WTC11 (cell line): ENCODE data around the gene FBXL4. TPM values are rescaled to one million over a fixed set of nuclear protein-coding genes. Genes with fewer than 3 reads are reported as not detected.

Experiments used
- ATAC-seq: fragments of 200-7000 bp; cut with Tn5 transposase; 2 replicates; pipeline ENCODE4 v1.10.0; 2021; ENCODE audit warnings: mild to moderate bottlenecking, moderate library complexity
- CTCF ChIA-PET: fragments of 300-600 bp; sonication (Branson Sonifier 250); formaldehyde crosslinking; loops from one replicate; lab custom pipeline; 2021; ENCODE audit warnings: antibody characterized with exemption; lab: Charles Lee
- POLR2A ChIA-PET: fragments of 350-600 bp; sonication (Branson Sonifier 250); formaldehyde crosslinking; loops from one replicate; lab custom pipeline; 2021; ENCODE audit warnings: antibody characterized with exemption; lab: Charles Lee
- DNase-seq: peaks from one replicate; pipeline ENCODE4 v3.0.0; 2021; ENCODE audit warnings: low spot score
- H3K27ac Mint-ChIP-seq: 2 replicates; pipeline ENCODE4 v1.8.0; 2021; ENCODE audit warnings: mixed read lengths
- H3K27me3 Mint-ChIP-seq: 2 replicates; pipeline ENCODE4 v1.8.0; 2021; ENCODE audit warnings: low read depth, mild to moderate bottlenecking, moderate library complexity, mixed read lengths
- H3K36me3 Mint-ChIP-seq: 2 replicates; pipeline ENCODE4 v1.8.0; 2021; ENCODE audit warnings: mixed read lengths
- H3K4me1 Mint-ChIP-seq: 2 replicates; pipeline ENCODE4 v1.8.0; 2022; ENCODE audit warnings: mixed read lengths
- H3K4me3 Mint-ChIP-seq: 2 replicates; pipeline ENCODE4 v1.8.0; 2021; ENCODE audit warnings: mild to moderate bottlenecking, moderate library complexity, mixed read lengths
- H3K9me3 Mint-ChIP-seq: 2 replicates; pipeline ENCODE4 v1.8.0; 2021; ENCODE audit warnings: mixed read lengths
- E2F4 ChIP-seq: sonication (generic); formaldehyde crosslinking; IDR thresholded peaks from 2 replicates; pipeline ENCODE4 v1.8.1; 2022; ENCODE audit warnings: low read depth, mild to moderate bottlenecking, moderate library complexity, missing genetic modification reagents, borderline replicate concordance
- ERG ChIP-seq: fragments of 250-450 bp; sonication (Bioruptor Pico); IDR thresholded peaks from 2 replicates; pipeline ENCODE4 v1.8.0; 2021; ENCODE audit warnings: mild to moderate bottlenecking
- HMGXB4 ChIP-seq: sonication (generic); formaldehyde crosslinking; IDR thresholded peaks from 2 replicates; pipeline ENCODE4 v1.8.1; 2023; ENCODE audit warnings: mild to moderate bottlenecking, moderate library complexity, missing genetic modification reagents
- MYBL2 ChIP-seq: sonication (generic); formaldehyde crosslinking; IDR thresholded peaks from 2 replicates; pipeline ENCODE4 v1.8.1; 2023; ENCODE audit warnings: mild to moderate bottlenecking, moderate library complexity, missing genetic modification reagents
- PRDM15 ChIP-seq: sonication (generic); formaldehyde crosslinking; IDR thresholded peaks from 2 replicates; pipeline ENCODE4 v1.8.0; 2022; ENCODE audit warnings: missing genetic modification reagents
- PRRX2 ChIP-seq: fragments of 250-450 bp; sonication (Bioruptor Pico); IDR thresholded peaks from 2 replicates; pipeline ENCODE4 v1.8.0; 2021; ENCODE audit warnings: mild to moderate bottlenecking
- RELA ChIP-seq: sonication (generic); formaldehyde crosslinking; IDR thresholded peaks from 2 replicates; pipeline ENCODE4 v1.8.1; 2022; ENCODE audit warnings: missing genetic modification reagents, mild to moderate bottlenecking, borderline replicate concordance
- RORB ChIP-seq: fragments of 250-450 bp; sonication (Bioruptor Pico); IDR thresholded peaks from 2 replicates; pipeline ENCODE4 v1.9.0; 2021; ENCODE audit warnings: mild to moderate bottlenecking
- SOX15 ChIP-seq: fragments of 250-450 bp; sonication (Bioruptor Pico); IDR thresholded peaks from 2 replicates; pipeline ENCODE4 v1.9.0; 2021; ENCODE audit warnings: mild to moderate bottlenecking
- TCF7 ChIP-seq: sonication (generic); formaldehyde crosslinking; IDR thresholded peaks from 2 replicates; pipeline ENCODE4 v1.8.0; 2022; ENCODE audit warnings: mild to moderate bottlenecking, low read depth, missing genetic modification reagents, moderate library complexity
- TEAD4 ChIP-seq: sonication (generic); formaldehyde crosslinking; IDR thresholded peaks from 2 replicates; pipeline ENCODE4 v1.8.0; 2022; ENCODE audit warnings: mild to moderate bottlenecking, missing genetic modification reagents
- ZNF263 ChIP-seq: sonication (generic); formaldehyde crosslinking; IDR thresholded peaks from 2 replicates; pipeline ENCODE4 v1.8.1; 2022; ENCODE audit warnings: low read depth, mild to moderate bottlenecking, moderate library complexity, missing genetic modification reagents
- ZNF396 ChIP-seq: fragments of 250-450 bp; sonication (Bioruptor Pico); IDR thresholded peaks from 2 replicates; pipeline ENCODE4 v1.8.0; 2021; ENCODE audit warnings: mild to moderate bottlenecking, moderate library complexity, borderline replicate concordance
- ZNF512 ChIP-seq: sonication (generic); formaldehyde crosslinking; IDR thresholded peaks from 2 replicates; pipeline ENCODE4 v1.8.1; 2022; ENCODE audit warnings: missing genetic modification reagents, borderline replicate concordance
- ZNF532 ChIP-seq: fragments of 250-450 bp; sonication (Bioruptor Pico); IDR thresholded peaks from 2 replicates; pipeline ENCODE4 v1.9.0; 2021; ENCODE audit warnings: mild to moderate bottlenecking, borderline replicate concordance
- total RNA-seq: library from RNA; stranded (reverse); gene quantifications from 3 replicates; pipeline ENCODE4 v1.2.3, GENCODE V29; 2021

Gene FBXL4
- total RNA-seq, 1 experiment from 2014 or later = 10.3 TPM

GRCh38 chr6:98894810-98895209 lies 52.9 kb downstream of the FBXL4 start:
- no peak for TF ChIP-seq E2F4
- no peak for TF ChIP-seq ERG (CRISPR knock-in tag)
- no peak for TF ChIP-seq ZNF263 (CRISPR knock-in tag)
- peaks cover 22% of the 10 kb centered on the region for H3K36me3 Mint-ChIP-seq
- no peak overlapping the region for H3K4me3 Mint-ChIP-seq
- peaks cover 14% of the 10 kb centered on the region for H3K9me3 Mint-ChIP-seq
- ChIA-PET CTCF (no interaction called here), POLR2A (no interaction called here)
- H3K4me1 Mint-ChIP-seq = no peaks in the 10 kb centered on the region
- H3K27me3 Mint-ChIP-seq = no peaks in the 10 kb centered on the region
- DNase-seq = no peak
- no peak overlapping the region for H3K27ac Mint-ChIP-seq
- no peak for ATAC-seq

- Mint-ChIP-seq H3K4me3 (no peak overlapping the region), H3K9me3 (no peaks in the 10 kb centered on the region), H3K27ac (no peak overlapping the region), H3K36me3 (peaks cover 5% of the 10 kb centered on the region; the same call in 1 of the 2 replicates), H3K27me3 (no peaks in the 10 kb centered on the region), H3K4me1 (no peaks in the 10 kb centered on the region)
- ChIA-PET POLR2A (no interaction called here), CTCF (no interaction called here)
- DNase-seq (no peak), ATAC-seq (no peak)
- TF ChIP-seq SOX15 (CRISPR knock-in tag) (no peak), RELA (CRISPR knock-in tag) (no peak), PRRX2 (CRISPR knock-in tag) (no peak), HMGXB4 (CRISPR knock-in tag) (no peak)
Observed at GRCh38 chr6:98887650-98888049, 60.1 kb downstream of the FBXL4 start.

- no peak overlapping the region for H3K4me3 Mint-ChIP-seq
- no peak overlapping the region for H3K27ac Mint-ChIP-seq
- DNase-seq = no peak
- no peaks in the 10 kb centered on the region for H3K4me1 Mint-ChIP-seq
- H3K36me3 Mint-ChIP-seq = peaks cover 5% of the 10 kb centered on the region; the same call in 1 of the 2 replicates
- ATAC-seq = no peak
- ChIA-PET POLR2A (interaction anchor here (0.7 kb wide), 1 partner anchor 19 kb away, joined by 3 read pairs; no protein-coding TSS in a partner anchor), CTCF (no interaction called here)
- H3K27me3 Mint-ChIP-seq = no peaks in the 10 kb centered on the region
- H3K9me3 Mint-ChIP-seq = no peaks in the 10 kb centered on the region
- no peak for TF ChIP-seq ZNF396 (CRISPR knock-in tag)
- no peak for TF ChIP-seq RELA (CRISPR knock-in tag)
- TF ChIP-seq ZNF512 (CRISPR knock-in tag) = no peak
- TF ChIP-seq ZNF532 = no peak
- TF ChIP-seq RORB (CRISPR knock-in tag) = no peak
- TF ChIP-seq TCF7 (CRISPR knock-in tag) = no peak
- no peak for TF ChIP-seq TEAD4 (CRISPR knock-in tag)
- no peak for TF ChIP-seq MYBL2
- no peak for TF ChIP-seq PRDM15
Observed at GRCh38 chr6:98885330-98885729, 62.4 kb downstream of the FBXL4 start.
